ENCODE results near the gene STING1. TPM values are rescaled to one million over a fixed set of nuclear protein-coding genes. Genes with fewer than 3 reads are reported as not detected.

STING1 gene
- total and polyA plus RNA-seq, 7 experiments from 2014 or later, result 84.6 to 213 (median 130) TPM

GRCh38 chr5:139458580-139459407 lies 23.8 kb downstream of the STING1 start:
- Mint-ChIP-seq H3K4me3 (peak overlapping the region; percentile 38 to 86 (median 64)), H3K9me3 (peaks cover 0 to 1% (median 0%) of the 10 kb centered on the region in 11 donors), H3K4me1 (peaks cover 33 to 72% (median 64%) of the 10 kb centered on the region in 7 donors), H3K27me3 (no peaks in the 10 kb centered on the region), H3K36me3 (no peaks in the 10 kb centered on the region), H3K27ac (peak overlapping the region; percentile 89 to 98 (median 94))
- Histone ChIP-seq H3K9me3 (ENCODE audit: control insufficient read depth in 2 of 3, low read length in 3 of 3) (no peaks in the 10 kb centered on the region), H3K36me3 (ENCODE audit: control insufficient read depth in 2 of 3, insufficient read depth in 3 of 3, low read length in 3 of 3) (no peaks in the 10 kb centered on the region), H3K27me3 (ENCODE audit: control insufficient read depth in 2 of 2, insufficient read depth in 2 of 2, low read length in 2 of 2) (no peaks in the 10 kb centered on the region), H3K4me1 (ENCODE audit: control insufficient read depth in 2 of 2, insufficient read depth in 2 of 2, low read length in 2 of 2) (peaks cover 35 to 49% of the 10 kb centered on the region in 2 donors), H3K27ac (ENCODE audit: low read depth, low read length) (peak overlapping the region; percentile 73), H3K4me3 (ENCODE audit: low read length) (peak overlapping the region; percentile 10)
- peak in 8 of 9 donors; percentile 71 to 89 (median 85) for DNase-seq
- POLR2A ChIA-PET, result interaction anchor here (0.6 to 5.6 kb wide), 16 partner anchors 9 to 150 kb away, joined by 3 to 36 read pairs (median 5); partner anchors contain the start of genes DNAJC18, SMIM33, STING1 and UBE2D2
- CTCF ChIA-PET, result interaction anchor here (0.6 to 3.9 kb wide), 6 partner anchors 27 to 232 kb away, joined by 3 to 16 read pairs (median 4); no protein-coding TSS in a partner anchor
- intact Hi-C loops (cut with micrococcal nuclease), result loop anchor here (1.0 to 2.0 kb wide), 9 partner anchors 12 to 55 kb away; partner anchors contain the start of genes DNAJC18 (in 2 of the 2) and STING1 (in 2 of the 2)
- ATAC-seq, result peak; percentile 98

DNA sequence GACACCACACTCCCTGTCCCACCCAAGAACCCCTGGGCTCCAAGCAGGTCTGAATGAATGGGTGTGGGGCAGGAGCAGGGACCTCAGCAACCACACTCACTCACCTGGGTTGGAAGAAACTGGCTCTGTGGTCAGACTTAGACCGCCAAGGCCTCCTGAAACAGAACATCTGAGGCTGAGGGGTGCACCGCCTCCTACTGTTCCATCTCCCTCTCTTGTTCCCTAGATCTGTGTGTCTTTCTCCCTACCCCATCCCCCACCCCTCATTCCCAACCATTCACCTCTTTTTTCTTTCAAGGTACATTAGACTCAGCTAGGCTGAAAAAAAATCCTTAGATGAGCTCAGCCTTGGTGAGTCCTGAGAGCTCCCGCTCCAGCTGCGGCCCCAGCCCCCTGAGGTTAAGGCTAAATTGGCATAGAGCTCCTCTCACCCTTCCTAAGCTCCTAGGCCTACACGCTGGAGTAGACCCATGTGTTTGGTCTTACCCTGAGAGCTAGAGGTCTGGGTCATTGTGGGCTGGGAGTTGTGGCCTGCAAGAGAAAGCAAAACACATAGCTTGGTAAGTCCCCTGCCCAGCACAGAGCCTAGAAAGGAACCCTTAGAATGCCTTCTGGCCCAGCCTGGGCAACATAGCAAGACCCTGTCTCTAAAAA lies 24.8 kb downstream of the STING1 start:
- ATAC-seq (no peak), DNase-seq (no peak)
- Histone ChIP-seq H3K4me3 (ENCODE audit: low read length) (no peak overlapping the region), H3K36me3 (ENCODE audit: control insufficient read depth in 2 of 3, insufficient read depth in 3 of 3, low read length in 3 of 3) (no peaks in the 10 kb centered on the region), H3K9me3 (ENCODE audit: control insufficient read depth in 2 of 3, low read length in 3 of 3) (no peaks in the 10 kb centered on the region), H3K27me3 (ENCODE audit: control insufficient read depth in 2 of 2, insufficient read depth in 2 of 2, low read length in 2 of 2) (no peaks in the 10 kb centered on the region), H3K4me1 (ENCODE audit: control insufficient read depth in 2 of 2, insufficient read depth in 2 of 2, low read length in 2 of 2) (peaks cover 39 to 53% of the 10 kb centered on the region in 2 donors), H3K27ac (ENCODE audit: low read depth, low read length) (peak overlapping the region; percentile 73)
- H3K27me3 Mint-ChIP-seq, result no peaks in the 10 kb centered on the region
- no peaks in the 10 kb centered on the region for H3K36me3 Mint-ChIP-seq
- peaks cover 35 to 76% (median 66%) of the 10 kb centered on the region in 7 donors for H3K4me1 Mint-ChIP-seq
- peak overlapping the region; percentile 69 to 95 (median 90) for H3K27ac Mint-ChIP-seq
- ChIA-PET POLR2A (interaction anchor here (0.6 to 5.6 kb wide), 11 partner anchors 9 to 151 kb away, joined by 3 to 36 read pairs (median 5); partner anchors contain the start of genes DNAJC18, SMIM33 and STING1), CTCF (interaction anchor here (0.6 to 3.9 kb wide), 6 partner anchors 14 to 56 kb away, joined by 3 to 16 read pairs (median 4); no protein-coding TSS in a partner anchor)
- H3K4me3 Mint-ChIP-seq, result peak overlapping the region in 2 of 10 donors; percentile 13 to 50
- intact Hi-C loops (cut with micrococcal nuclease), result loop anchor here (1.0 to 2.0 kb wide), 8 partner anchors 13 to 56 kb away; partner anchors contain the start of gene DNAJC18 (in 2 of the 2)
- H3K9me3 Mint-ChIP-seq, result peaks cover 0 to 1% (median 0%) of the 10 kb centered on the region in 11 donors

DNA sequence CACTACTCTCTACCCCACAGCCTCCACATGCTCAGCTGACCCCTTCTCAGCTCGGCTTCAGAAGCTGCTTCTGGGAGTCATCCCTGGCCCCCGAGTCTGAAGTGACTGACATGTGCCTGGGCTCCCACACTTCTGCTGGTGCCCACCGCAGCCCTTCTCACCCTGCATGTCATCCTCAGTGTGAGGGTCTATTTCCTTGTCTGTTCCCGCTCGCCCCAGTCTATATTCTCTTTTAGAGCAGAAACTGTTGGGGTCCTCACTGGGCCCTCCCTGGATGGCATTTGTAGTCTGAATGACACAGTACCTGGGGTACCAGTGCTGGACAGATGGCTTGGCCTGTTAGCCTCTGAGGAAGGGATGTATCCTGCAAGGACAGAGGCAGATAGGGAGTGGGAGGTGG lies 25.3 kb downstream of the STING1 start:
- H3K4me1 ChIP-seq (ENCODE audit: control insufficient read depth in 2 of 2, insufficient read depth in 2 of 2, low read length in 2 of 2), result peaks cover 40 to 56% of the 10 kb centered on the region in 2 donors
- no peak for ATAC-seq

DNA sequence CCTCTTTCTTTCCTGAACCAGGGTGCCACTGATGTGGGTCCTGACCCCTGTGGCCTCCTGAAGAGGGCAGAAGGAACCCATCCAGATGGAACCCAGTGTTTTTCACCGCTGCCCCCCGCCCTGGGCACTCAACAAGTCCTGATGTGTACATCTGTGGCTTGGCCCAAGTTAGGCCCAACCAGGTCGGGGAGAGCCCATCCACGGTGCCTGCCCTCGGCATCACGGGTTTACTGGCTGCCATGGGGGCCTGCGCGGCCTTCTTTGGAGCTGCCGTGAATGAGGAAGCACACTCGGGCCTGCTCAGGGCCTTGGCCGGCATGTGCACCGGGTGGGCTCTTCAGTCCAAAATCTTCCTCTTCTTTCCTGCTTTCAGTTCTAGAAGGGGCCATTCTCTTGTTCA lies 25.8 kb downstream of the STING1 start:
- Histone ChIP-seq H3K27me3 (ENCODE audit: control insufficient read depth in 2 of 2, insufficient read depth in 2 of 2, low read length in 2 of 2) (no peaks in the 10 kb centered on the region), H3K4me3 (ENCODE audit: low read length) (no peak overlapping the region), H3K27ac (ENCODE audit: low read depth, low read length) (no peak overlapping the region), H3K4me1 (ENCODE audit: control insufficient read depth in 2 of 2, insufficient read depth in 2 of 2, low read length in 2 of 2) (peaks cover 45 to 61% of the 10 kb centered on the region in 2 donors), H3K9me3 (ENCODE audit: control insufficient read depth in 2 of 3, low read length in 3 of 3) (no peaks in the 10 kb centered on the region), H3K36me3 (ENCODE audit: control insufficient read depth in 2 of 3, insufficient read depth in 3 of 3, low read length in 3 of 3) (no peaks in the 10 kb centered on the region)
- CTCF ChIA-PET, result no interaction called here
- POLR2A ChIA-PET, result interaction anchor here (1.2 to 5.6 kb wide), 4 partner anchors 13 to 34 kb away, joined by 7 to 23 read pairs (median 8); partner anchors contain the start of genes DNAJC18 and STING1
- H3K27me3 Mint-ChIP-seq, result no peaks in the 10 kb centered on the region
- no peaks in the 10 kb centered on the region for H3K36me3 Mint-ChIP-seq
- no peak for DNase-seq
- peaks cover 33 to 75% (median 63%) of the 10 kb centered on the region in 7 donors for H3K4me1 Mint-ChIP-seq
- peaks cover 0 to 1% (median 0%) of the 10 kb centered on the region in 11 donors for H3K9me3 Mint-ChIP-seq
- ATAC-seq, result no peak
- H3K27ac Mint-ChIP-seq, result peak overlapping the region; percentile 41 to 95 (median 90)
- peak overlapping the region in 1 of 10 donors; percentile 34 for H3K4me3 Mint-ChIP-seq
- intact Hi-C loops (cut with micrococcal nuclease), result loop anchor here in 1 of 2 donors (1.0 kb wide), 1 partner anchor 9 kb away; no protein-coding TSS in a partner anchor

More for the DNA sequence above, 25.3 kb downstream of the STING1 start:
- no peaks in the 10 kb centered on the region for H3K9me3 ChIP-seq (ENCODE audit: control insufficient read depth in 2 of 3, low read length in 3 of 3)
- intact Hi-C loops (cut with micrococcal nuclease), result no loop called here
- Mint-ChIP-seq H3K4me1 (peaks cover 35 to 76% (median 65%) of the 10 kb centered on the region in 7 donors), H3K4me3 (peak overlapping the region in 4 of 10 donors; percentile 13 to 50 (median 33)), H3K36me3 (no peaks in the 10 kb centered on the region), H3K27me3 (no peaks in the 10 kb centered on the region), H3K27ac (peak overlapping the region; percentile 69 to 95 (median 90)), H3K9me3 (peaks cover 0 to 1% (median 0%) of the 10 kb centered on the region in 11 donors)
- ChIA-PET CTCF (interaction anchor here (1.1 kb wide), 1 partner anchor 57 kb away, joined by 4 read pairs; no protein-coding TSS in a partner anchor), POLR2A (interaction anchor here (1.1 to 5.6 kb wide), 8 partner anchors 8 to 35 kb away, joined by 4 to 36 read pairs (median 12); partner anchors contain the start of genes DNAJC18, SMIM33 and STING1)
- no peak for DNase-seq
- no peaks in the 10 kb centered on the region for H3K36me3 ChIP-seq (ENCODE audit: control insufficient read depth in 2 of 3, insufficient read depth in 3 of 3, low read length in 3 of 3)
- H3K4me3 ChIP-seq (ENCODE audit: low read length), result no peak overlapping the region
- peak overlapping the region; percentile 73 for H3K27ac ChIP-seq (ENCODE audit: low read depth, low read length)
- no peaks in the 10 kb centered on the region for H3K27me3 ChIP-seq (ENCODE audit: control insufficient read depth in 2 of 2, insufficient read depth in 2 of 2, low read length in 2 of 2)

GRCh38 chr5:139454568-139455290 lies 27.8 kb downstream of the STING1 start:
- H3K27ac ChIP-seq (ENCODE audit: low read depth, low read length), result no peak overlapping the region
- ChIA-PET CTCF (interaction anchor here (1.8 kb wide), 1 partner anchor 58 kb away, joined by 7 read pairs; no protein-coding TSS in a partner anchor), POLR2A (interaction anchor here (0.7 to 2.1 kb wide), 7 partner anchors 8 to 27 kb away, joined by 3 to 8 read pairs (median 3); partner anchors contain the start of genes DNAJC18, SMIM33 and STING1)
- Mint-ChIP-seq H3K9me3 (peaks cover 0 to 1% (median 0%) of the 10 kb centered on the region in 11 donors), H3K27me3 (no peaks in the 10 kb centered on the region), H3K27ac (peak overlapping the region; percentile 38 to 91 (median 78)), H3K4me3 (no peak overlapping the region), H3K36me3 (no peaks in the 10 kb centered on the region), H3K4me1 (peaks cover 26 to 56% (median 48%) of the 10 kb centered on the region in 7 donors)
- no peaks in the 10 kb centered on the region for H3K36me3 ChIP-seq (ENCODE audit: control insufficient read depth in 2 of 3, insufficient read depth in 3 of 3, low read length in 3 of 3)
- ATAC-seq (no peak), DNase-seq (no peak)
- no peaks in the 10 kb centered on the region for H3K27me3 ChIP-seq (ENCODE audit: control insufficient read depth in 2 of 2, insufficient read depth in 2 of 2, low read length in 2 of 2)
- no peaks in the 10 kb centered on the region for H3K9me3 ChIP-seq (ENCODE audit: control insufficient read depth in 2 of 3, low read length in 3 of 3)
- no peak overlapping the region for H3K4me3 ChIP-seq (ENCODE audit: low read length)
- intact Hi-C loops (cut with micrococcal nuclease), result no loop called here
- peaks cover 51 to 55% of the 10 kb centered on the region in 2 donors for H3K4me1 ChIP-seq (ENCODE audit: control insufficient read depth in 2 of 2, insufficient read depth in 2 of 2, low read length in 2 of 2)

All from naive thymus-derived CD4-positive, alpha-beta T cell (primary cell).